Panc1 (cell line): ENCODE results near the gene MRAP. TPM values are rescaled to one million over a fixed set of nuclear protein-coding genes. Genes with fewer than 3 reads are reported as not detected.

Experiments
- ATAC-seq: fragments of 200-7000 bp; cut with Tn5 transposase; 2 replicates; pipeline ENCODE4 v1.9.1; 2020; ENCODE audit warnings: mild to moderate bottlenecking, moderate library complexity
- BruUV-seq: library from RNA; stranded (reverse); fragments of 400-500 nt; replicated peaks from 2 replicates; lab custom pipeline; 2021; lab: Mats Ljungman, UMichigan
- CTCF ChIA-PET: fragments of 300-600 bp; sonication (Branson Sonifier 250); formaldehyde crosslinking; loops from one replicate; lab custom pipeline; 2022; ENCODE audit warnings: antibody characterized with exemption; lab: Charles Lee
- POLR2A ChIA-PET: fragments of 300-600 bp; sonication (Branson Sonifier 250); formaldehyde crosslinking; loops from one replicate; lab custom pipeline; 2022; ENCODE audit warnings: antibody characterized with exemption; lab: Charles Lee
- DNase-seq: peaks from one replicate; pipeline ENCODE4 v3.0.0-alpha.2; 2010; ENCODE audit warnings: low read depth, low spot score
- H3K27ac ChIP-seq: 2 replicates; pipeline ENCODE4 v1.5.1; 2011; ENCODE audit warnings: mild to moderate bottlenecking, low read length, inconsistent platforms
- H3K27me3 ChIP-seq: fragments of 200-500 bp; sonication (Bioruptor generic); 2 replicates; pipeline ENCODE4 v1.6.0; 2014; ENCODE audit warnings: low read length, inconsistent platforms; ENCODE audit not compliant: control insufficient read depth, insufficient read depth
- H3K36me3 ChIP-seq: fragments of 200-500 bp; sonication (Bioruptor generic); 2 replicates; pipeline ENCODE4 v1.5.1; 2014; ENCODE audit warnings: inconsistent platforms, mild to moderate bottlenecking, low read length, moderate library complexity; ENCODE audit not compliant: control insufficient read depth, insufficient read depth
- H3K4me1 ChIP-seq: 2 replicates; pipeline ENCODE4 v1.5.1; 2011; ENCODE audit warnings: inconsistent platforms, mild to moderate bottlenecking, low read length, moderate library complexity; ENCODE audit not compliant: control insufficient read depth, insufficient read depth
- H3K4me3 ChIP-seq, 2 experiments: 2 replicates each; pipeline ENCODE4 v1.5.1; 2011 to 2012; ENCODE audit warnings: low read depth in 2 of 2, low read length in 2 of 2, mild to moderate bottlenecking in 2 of 2, inconsistent platforms in 1 of 2, moderate library complexity in 1 of 2
- H3K9me3 ChIP-seq: fragments of 200-500 bp; sonication (Bioruptor generic); 2 replicates; pipeline ENCODE4 v1.5.1; 2014; ENCODE audit warnings: low read depth, mild to moderate bottlenecking, inconsistent platforms, low read length, moderate library complexity; ENCODE audit not compliant: control insufficient read depth, insufficient read depth
- CTCF ChIP-seq: fragments of 450-650 bp; IDR thresholded peaks from 2 replicates; pipeline ENCODE4 v1.5.1; 2017; ENCODE audit warnings: mild to moderate bottlenecking
- POLR2AphosphoS5 ChIP-seq: IDR thresholded peaks from 2 replicates; pipeline ENCODE4 v1.6.1; 2012; ENCODE audit warnings: mild to moderate bottlenecking, low read depth, low read length, moderate library complexity
- REST ChIP-seq, 2 experiments: IDR thresholded peaks; 2 replicates each; pipeline ENCODE4 v1.6.1; 2011 to 2012; ENCODE audit warnings: low read depth in 2 of 2, control low read depth in 1 of 2, low read length in 1 of 2, mild to moderate bottlenecking in 1 of 2, moderate library complexity in 1 of 2; ENCODE audit not compliant: insufficient read depth in 1 of 2
- SIN3A ChIP-seq: IDR thresholded peaks from 2 replicates; pipeline ENCODE4 v1.6.1; 2012; ENCODE audit warnings: low read depth, mild to moderate bottlenecking, low read length, moderate library complexity, borderline replicate concordance; ENCODE audit not compliant: insufficient read depth
- TCF7L2 ChIP-seq: IDR thresholded peaks from 2 replicates; pipeline ENCODE4 v1.6.1; 2011; ENCODE audit warnings: mild to moderate bottlenecking, low read depth, low read length, inconsistent platforms
- in situ Hi-C: cut with HindIII; loops from 2 replicates; pipeline ENCODE4 v1.10.0; 2016; ENCODE audit warnings: low sequenced_read_pairs, low pct_unique_long_range_greater_than_20kb
- intact Hi-C: fragments of 100-400 bp; cut with micrococcal nuclease; formaldehyde crosslinking; loops from one replicate; pipeline ENCODE4 v1.10.0; 2022; ENCODE audit not compliant: unreplicated experiment
- total RNA-seq: library from RNA; stranded (reverse); gene quantifications from one replicate; pipeline ENCODE4 v1.2.1, GENCODE V29; 2021; ENCODE audit not compliant: unreplicated experiment

MRAP gene
- total RNA-seq, 1 experiment from 2014 or later: not detected

GRCh38 chr21:32302560-32302959, 3.9 kb downstream of the MRAP start:
- Histone ChIP-seq H3K9me3 (no peaks in the 10 kb centered on the region), H3K36me3 (no peaks in the 10 kb centered on the region; the same call in 1 of the 2 replicates), H3K4me1 (no peaks in the 10 kb centered on the region), H3K27ac (no peak overlapping the region), H3K4me3 (no peak overlapping the region), H3K27me3 (no peaks in the 10 kb centered on the region)
- ChIA-PET POLR2A (interaction anchor here (0.7 kb wide), 1 partner anchor 10 kb away, joined by 10 read pairs; no protein-coding TSS in a partner anchor), CTCF (no interaction called here)
- no peak for DNase-seq
- BruUV-seq: no TSS peak
- intact Hi-C loops (no loop called here), in situ Hi-C loops (no loop called here)
- no peak for ATAC-seq
- TF ChIP-seq SIN3A (no peak), REST (IDR thresholded peaks at IDR 0.05; ENCODE audit: insufficient read depth in 1 of 2, low read depth in 2 of 2, low read length in 1 of 2) (no peak), CTCF (no peak), POLR2AphosphoS5 (no peak), TCF7L2 (no peak)

- CTCF ChIA-PET: no interaction called here
- H3K36me3 ChIP-seq: no peaks in the 10 kb centered on the region; the same call in 1 of the 2 replicates
- no peak for DNase-seq
- in situ Hi-C loops: no loop called here
- H3K27me3 ChIP-seq: no peaks in the 10 kb centered on the region
- POLR2A ChIA-PET: interaction anchor here (0.7 kb wide), 1 partner anchor 11 kb away, joined by 10 read pairs; no protein-coding TSS in a partner anchor
- H3K9me3 ChIP-seq: no peaks in the 10 kb centered on the region
- no peak overlapping the region for H3K27ac ChIP-seq
- no peak for ATAC-seq
- BruUV-seq: no TSS peak
- no peaks in the 10 kb centered on the region for H3K4me1 ChIP-seq
- H3K4me3 ChIP-seq: no peak overlapping the region
- intact Hi-C loops: no loop called here
- no peak for TF ChIP-seq POLR2AphosphoS5
- TF ChIP-seq CTCF: no peak
- no peak for TF ChIP-seq REST (IDR thresholded peaks at IDR 0.05; ENCODE audit: insufficient read depth in 1 of 2, low read depth in 2 of 2, low read length in 1 of 2)
- TF ChIP-seq TCF7L2: no peak
- TF ChIP-seq SIN3A: no peak
Measured at GRCh38 chr21:32303385-32303784, 4.7 kb downstream of the MRAP start.
